HFFc6 (cell line): ENCODE results near the gene PMM1. TPM values are rescaled to one million over a fixed set of nuclear protein-coding genes. Genes with fewer than 3 reads are reported as not detected.

Source experiments
- DNase-seq: peaks from one replicate; pipeline ENCODE4 v3.0.0-alpha.2; 2018
- H3K27ac Mint-ChIP-seq: 2 replicates; pipeline ENCODE4 v1.8.0; 2020; ENCODE audit warnings: mild to moderate bottlenecking, mixed read lengths
- H3K27me3 Mint-ChIP-seq: 2 replicates; pipeline ENCODE4 v1.8.0; 2021; ENCODE audit warnings: mild to moderate bottlenecking, moderate library complexity, mixed read lengths; ENCODE audit not compliant: insufficient read depth
- H3K36me3 Mint-ChIP-seq: 2 replicates; pipeline ENCODE4 v1.8.0; 2021; ENCODE audit warnings: low read depth, mixed read lengths
- H3K4me1 Mint-ChIP-seq: 2 replicates; pipeline ENCODE4 v1.8.0; 2020; ENCODE audit warnings: low read depth, mixed read lengths
- H3K4me3 Mint-ChIP-seq: 2 replicates; pipeline ENCODE4 v1.8.0; 2020; ENCODE audit warnings: mild to moderate bottlenecking, moderate library complexity, mixed read lengths
- H3K9me3 Mint-ChIP-seq: 2 replicates; pipeline ENCODE4 v1.8.0; 2020; ENCODE audit warnings: mild to moderate bottlenecking, mixed read lengths
- total RNA-seq, 6 experiments: library from RNA; stranded (reverse); fragmentation: NEBNext Ultra II Directional; extraction: Animal tissue kit (Norgen Biotek cat#: 25700); gene quantifications; 2 replicates in 1 of 6; 3 replicates in 5 of 6; pipeline ENCODE4 v1.2.3, GENCODE V29; 2021
- TF ChIP-seq, protein P1 (sequence below): fragments of 200-600 bp; sonication (generic); IDR thresholded peaks from 2 replicates; pipeline ENCODE4 v1.5.0; 2021; ENCODE audit warnings: antibody characterized with exemption, mild to moderate bottlenecking

The PMM1 gene
- total RNA-seq, 6 experiments from 2014 or later, result 60.1 to 69.2 (median 64.8) TPM

DNA sequence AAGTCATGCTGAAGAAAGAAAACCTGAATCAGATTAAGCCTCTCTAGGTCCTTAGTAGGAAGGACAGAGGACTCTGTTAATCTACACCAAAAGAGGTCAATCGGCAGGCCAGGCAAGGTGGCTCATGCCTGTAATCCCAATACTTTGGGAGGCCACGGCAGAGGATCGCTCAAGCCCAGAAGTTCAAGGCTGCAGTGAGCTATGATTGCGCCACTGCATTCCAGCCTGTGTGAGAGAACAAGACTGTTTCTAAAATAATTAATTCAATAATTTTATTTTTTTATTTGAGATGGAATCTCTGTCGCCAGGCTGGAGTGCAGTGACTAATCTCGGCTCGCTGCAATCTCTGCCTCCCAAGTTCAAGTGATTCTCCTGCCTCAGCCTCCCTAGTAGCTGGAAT is 35.9 kb upstream of the PMM1 start:
- Mint-ChIP-seq H3K4me3 (no peak overlapping the region), H3K36me3 (peaks cover 39% of the 10 kb centered on the region), H3K27ac (no peak overlapping the region), H3K4me1 (peaks cover 9% of the 10 kb centered on the region), H3K27me3 (no peaks in the 10 kb centered on the region), H3K9me3 (no peaks in the 10 kb centered on the region)
- DNase-seq, result no peak
- TF ChIP-seq, protein P1, sequence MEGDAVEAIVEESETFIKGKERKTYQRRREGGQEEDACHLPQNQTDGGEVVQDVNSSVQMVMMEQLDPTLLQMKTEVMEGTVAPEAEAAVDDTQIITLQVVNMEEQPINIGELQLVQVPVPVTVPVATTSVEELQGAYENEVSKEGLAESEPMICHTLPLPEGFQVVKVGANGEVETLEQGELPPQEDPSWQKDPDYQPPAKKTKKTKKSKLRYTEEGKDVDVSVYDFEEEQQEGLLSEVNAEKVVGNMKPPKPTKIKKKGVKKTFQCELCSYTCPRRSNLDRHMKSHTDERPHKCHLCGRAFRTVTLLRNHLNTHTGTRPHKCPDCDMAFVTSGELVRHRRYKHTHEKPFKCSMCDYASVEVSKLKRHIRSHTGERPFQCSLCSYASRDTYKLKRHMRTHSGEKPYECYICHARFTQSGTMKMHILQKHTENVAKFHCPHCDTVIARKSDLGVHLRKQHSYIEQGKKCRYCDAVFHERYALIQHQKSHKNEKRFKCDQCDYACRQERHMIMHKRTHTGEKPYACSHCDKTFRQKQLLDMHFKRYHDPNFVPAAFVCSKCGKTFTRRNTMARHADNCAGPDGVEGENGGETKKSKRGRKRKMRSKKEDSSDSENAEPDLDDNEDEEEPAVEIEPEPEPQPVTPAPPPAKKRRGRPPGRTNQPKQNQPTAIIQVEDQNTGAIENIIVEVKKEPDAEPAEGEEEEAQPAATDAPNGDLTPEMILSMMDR, result no peak

DNA sequence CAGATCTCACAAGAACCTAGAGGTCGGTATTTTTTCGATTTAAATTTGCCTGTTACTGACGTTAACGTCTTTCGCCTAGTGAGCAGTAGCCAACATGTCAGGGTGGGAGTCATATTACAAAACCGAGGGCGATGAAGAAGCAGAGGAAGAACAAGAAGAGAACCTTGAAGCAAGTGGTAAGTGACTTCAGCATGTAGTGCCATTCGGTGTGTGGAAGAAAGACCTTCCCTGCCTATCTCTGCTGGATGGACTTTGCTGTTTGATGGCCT is 32.2 kb upstream of the PMM1 start:
- peaks cover 34% of the 10 kb centered on the region for H3K4me1 Mint-ChIP-seq
- peak overlapping the region; percentile 94 for H3K4me3 Mint-ChIP-seq
- H3K9me3 Mint-ChIP-seq, result no peaks in the 10 kb centered on the region
- peaks cover 15% of the 10 kb centered on the region for H3K36me3 Mint-ChIP-seq
- H3K27ac Mint-ChIP-seq, result peak overlapping the region; percentile 98
- TF ChIP-seq, protein P1, result no peak
- H3K27me3 Mint-ChIP-seq, result no peaks in the 10 kb centered on the region
- no peak for DNase-seq

DNA sequence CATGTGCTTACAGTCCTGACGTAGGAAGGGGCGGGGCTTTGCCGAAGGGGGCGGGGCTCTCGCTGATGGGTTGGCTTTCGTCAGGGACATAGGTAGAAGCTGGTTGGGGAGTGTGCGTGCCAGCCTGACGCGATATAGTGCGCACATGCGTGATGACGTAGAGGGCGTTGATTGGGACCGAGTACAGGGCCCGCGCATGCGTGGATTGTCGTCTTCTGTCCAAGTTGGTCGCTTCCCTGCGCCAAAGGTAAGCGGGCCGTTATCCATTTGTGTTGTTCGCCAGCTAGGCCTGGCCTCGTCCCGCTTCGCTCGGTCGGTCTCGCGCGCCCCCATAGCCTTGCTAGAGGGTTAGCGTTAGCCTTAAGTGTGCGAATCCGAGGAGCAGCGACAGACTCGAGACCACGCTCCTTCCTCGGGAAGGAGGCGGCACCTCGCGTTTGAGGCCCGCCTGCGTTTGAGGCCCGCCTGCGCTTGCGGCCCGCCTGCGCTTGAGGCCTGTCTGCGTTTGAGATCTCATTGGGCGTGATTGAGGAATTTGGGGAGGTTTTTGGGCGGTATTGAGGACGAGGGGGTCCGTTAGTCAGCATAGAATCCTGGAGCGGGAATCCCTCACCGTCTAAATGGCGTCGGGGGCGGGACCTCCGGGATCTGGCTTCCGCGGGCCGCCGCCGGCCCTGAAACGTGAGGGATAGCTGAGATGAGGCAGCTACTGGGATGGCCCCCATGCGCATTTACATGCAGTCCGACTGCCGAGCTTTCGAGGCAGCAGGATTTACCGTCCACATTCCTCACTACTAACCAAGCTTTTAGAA is 31.7 kb upstream of the PMM1 start, which contains the start of gene XRCC6:
Gene XRCC6, plus strand, starts transcription at position 197 of the 812 bp plus-strand sequence. CDS start 710 bp downstream, outside the sequence.
- peaks cover 14% of the 10 kb centered on the region for H3K36me3 Mint-ChIP-seq
- H3K9me3 Mint-ChIP-seq, result no peaks in the 10 kb centered on the region
- H3K4me1 Mint-ChIP-seq, result peaks cover 39% of the 10 kb centered on the region
- peak within 1 kb of the TSS; percentile 94 for H3K4me3 Mint-ChIP-seq
- peak within 1 kb of the TSS; percentile 98 for H3K27ac Mint-ChIP-seq
- TF ChIP-seq, protein P1, result no peak
- H3K27me3 Mint-ChIP-seq, result no peaks in the 10 kb centered on the region
- DNase-seq, result peak; percentile 99

GRCh38 chr22:41620589-41621098 is 31.0 kb upstream of the PMM1 start, which contains the start of gene DESI1:
Gene DESI1, minus strand, starts transcription at chr22:41621043. Its CDS starts 204 bp downstream, at chr22:41620839.
- Mint-ChIP-seq H3K4me1 (peaks cover 39% of the 10 kb centered on the region), H3K27me3 (no peaks in the 10 kb centered on the region), H3K27ac (peak within 1 kb of the TSS; percentile 98), H3K36me3 (peaks cover 14% of the 10 kb centered on the region), H3K9me3 (no peaks in the 10 kb centered on the region), H3K4me3 (peak within 1 kb of the TSS; percentile 94)
- no peak for DNase-seq
- TF ChIP-seq, protein P1, result no peak

DNA sequence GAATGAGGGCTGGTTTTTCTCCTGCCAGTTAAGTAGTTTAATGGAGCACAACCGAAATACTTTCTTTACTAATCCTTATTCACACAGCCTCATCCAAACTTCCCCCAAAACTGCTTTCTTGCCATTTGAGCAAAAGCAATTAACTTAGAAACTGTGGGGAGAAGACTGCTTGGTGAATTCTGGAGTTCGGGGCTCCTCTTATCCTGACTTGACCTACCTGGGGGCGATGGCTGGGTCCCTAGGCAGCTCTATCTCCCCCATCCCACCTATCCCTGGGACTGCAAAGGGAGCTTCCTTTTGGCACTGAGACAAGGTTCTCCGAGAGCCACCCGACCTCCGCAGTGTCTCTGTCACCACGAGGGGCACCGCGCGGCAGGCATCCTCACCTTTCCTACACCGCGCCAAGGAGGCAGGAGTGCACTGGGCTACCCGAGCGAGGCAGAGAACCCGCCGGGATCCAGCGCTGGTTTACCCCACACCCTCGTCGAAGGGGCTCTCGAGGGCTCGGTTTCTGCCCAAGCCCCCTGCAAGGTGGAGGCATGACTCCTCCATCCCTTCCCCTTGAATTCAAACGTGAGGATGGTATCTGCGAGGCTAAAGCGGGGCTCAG is 30.4 kb upstream of the PMM1 start:
- TF ChIP-seq, protein P1, result no peak; the same call in 1 of the 2 replicates
- DNase-seq, result no peak
- H3K9me3 Mint-ChIP-seq, result no peaks in the 10 kb centered on the region
- peaks cover 39% of the 10 kb centered on the region for H3K4me1 Mint-ChIP-seq
- H3K27ac Mint-ChIP-seq, result peak overlapping the region; percentile 98
- H3K27me3 Mint-ChIP-seq, result no peaks in the 10 kb centered on the region
- peaks cover 14% of the 10 kb centered on the region for H3K36me3 Mint-ChIP-seq
- H3K4me3 Mint-ChIP-seq, result peak overlapping the region; percentile 94
